Measurements from ENCODE around the gene DNAAF2.
"Not testable (repeated sequence)": the region's sequence is repeated elsewhere in the genome, so short reads cannot be mapped to it uniquely, and the experiment has no call there.

The DNAAF2 gene

DNA sequence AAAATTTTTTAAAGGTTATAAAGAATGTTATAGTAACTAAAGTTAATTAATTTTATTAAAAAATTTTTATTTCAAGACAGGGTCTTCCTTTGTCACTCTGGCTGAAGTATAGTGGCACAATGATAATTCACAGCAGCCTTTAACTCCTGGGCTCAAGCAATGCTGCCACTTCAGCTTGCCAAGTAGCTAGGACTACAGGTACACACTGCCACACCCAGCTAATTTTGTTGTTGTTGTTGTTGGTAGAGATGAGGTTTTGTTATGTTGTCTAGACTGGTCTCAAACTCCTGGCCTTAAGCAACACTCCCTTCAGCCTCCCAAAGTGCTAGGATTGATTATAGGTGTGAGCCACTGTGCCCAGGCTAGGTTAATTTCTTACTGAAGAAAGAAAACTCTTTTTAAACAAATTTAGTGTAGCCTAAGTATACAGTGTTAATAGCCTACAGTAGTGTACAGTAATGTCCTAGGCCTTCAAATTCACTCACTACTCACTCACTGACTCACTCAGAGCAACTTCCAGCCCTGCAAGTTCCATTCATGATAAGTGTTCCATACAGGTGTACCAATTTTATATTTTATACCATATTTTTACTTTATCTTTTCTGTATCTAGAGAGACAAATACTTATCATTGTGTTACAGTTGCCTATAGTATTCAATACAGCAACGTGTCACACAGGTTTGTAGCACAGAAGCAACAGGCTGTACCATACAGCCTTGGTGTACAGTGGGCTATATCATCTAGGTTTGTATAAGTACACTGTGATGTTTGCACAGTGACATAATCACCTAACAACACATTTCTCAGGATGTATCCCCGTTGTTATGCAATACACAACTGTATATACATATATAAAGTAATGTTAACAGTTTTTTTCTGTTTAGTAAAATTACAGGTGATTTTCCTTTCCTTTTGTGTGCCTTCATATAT, 24.7 kb upstream of the DNAAF2 start:
- TF ChIP-seq, protein P1, sequence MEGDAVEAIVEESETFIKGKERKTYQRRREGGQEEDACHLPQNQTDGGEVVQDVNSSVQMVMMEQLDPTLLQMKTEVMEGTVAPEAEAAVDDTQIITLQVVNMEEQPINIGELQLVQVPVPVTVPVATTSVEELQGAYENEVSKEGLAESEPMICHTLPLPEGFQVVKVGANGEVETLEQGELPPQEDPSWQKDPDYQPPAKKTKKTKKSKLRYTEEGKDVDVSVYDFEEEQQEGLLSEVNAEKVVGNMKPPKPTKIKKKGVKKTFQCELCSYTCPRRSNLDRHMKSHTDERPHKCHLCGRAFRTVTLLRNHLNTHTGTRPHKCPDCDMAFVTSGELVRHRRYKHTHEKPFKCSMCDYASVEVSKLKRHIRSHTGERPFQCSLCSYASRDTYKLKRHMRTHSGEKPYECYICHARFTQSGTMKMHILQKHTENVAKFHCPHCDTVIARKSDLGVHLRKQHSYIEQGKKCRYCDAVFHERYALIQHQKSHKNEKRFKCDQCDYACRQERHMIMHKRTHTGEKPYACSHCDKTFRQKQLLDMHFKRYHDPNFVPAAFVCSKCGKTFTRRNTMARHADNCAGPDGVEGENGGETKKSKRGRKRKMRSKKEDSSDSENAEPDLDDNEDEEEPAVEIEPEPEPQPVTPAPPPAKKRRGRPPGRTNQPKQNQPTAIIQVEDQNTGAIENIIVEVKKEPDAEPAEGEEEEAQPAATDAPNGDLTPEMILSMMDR (IDR thresholded peaks at IDR 0.05), result no peak
- no peak for DNase-seq
- intact Hi-C loops (cut with DNase I; ENCODE audit: low total_unique reads), result no loop called here

DNA sequence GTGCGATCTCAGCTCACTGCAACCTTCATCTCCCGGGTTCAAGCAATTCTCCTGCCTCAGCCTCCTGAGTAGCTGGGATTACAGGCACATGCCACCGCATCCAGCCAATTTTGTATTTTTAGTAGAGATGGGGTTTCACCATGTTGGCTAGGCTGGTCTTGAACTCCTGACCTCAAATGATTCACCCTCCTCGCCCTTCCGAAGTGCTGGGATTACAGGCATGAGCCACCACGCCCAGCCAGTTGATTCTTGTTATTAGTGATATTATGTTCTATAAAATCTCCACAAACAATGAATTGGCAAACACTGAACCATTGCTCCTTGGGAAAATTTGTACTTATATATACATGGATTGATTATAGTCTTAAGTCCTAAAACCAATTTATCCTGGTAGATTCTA, 22.5 kb upstream of the DNAAF2 start:
- DNase-seq; H3K9me3 ChIP-seq; H3K36me3 ChIP-seq; H3K27me3 ChIP-seq; H3K4me1 ChIP-seq; intact Hi-C loops (cut with DNase I; ENCODE audit: low total_unique reads); H3K27ac ChIP-seq; H3K4me3 ChIP-seq: not testable (repeated sequence)

More for the DNA sequence above, 24.7 kb upstream of the DNAAF2 start:
- Histone ChIP-seq H3K4me3 (no peak overlapping the region), H3K9me3 (no peaks in the 10 kb centered on the region), H3K4me1 (no peaks in the 10 kb centered on the region), H3K27me3 (no peaks in the 10 kb centered on the region), H3K27ac (no peak overlapping the region), H3K36me3 (no peaks in the 10 kb centered on the region)

DNA sequence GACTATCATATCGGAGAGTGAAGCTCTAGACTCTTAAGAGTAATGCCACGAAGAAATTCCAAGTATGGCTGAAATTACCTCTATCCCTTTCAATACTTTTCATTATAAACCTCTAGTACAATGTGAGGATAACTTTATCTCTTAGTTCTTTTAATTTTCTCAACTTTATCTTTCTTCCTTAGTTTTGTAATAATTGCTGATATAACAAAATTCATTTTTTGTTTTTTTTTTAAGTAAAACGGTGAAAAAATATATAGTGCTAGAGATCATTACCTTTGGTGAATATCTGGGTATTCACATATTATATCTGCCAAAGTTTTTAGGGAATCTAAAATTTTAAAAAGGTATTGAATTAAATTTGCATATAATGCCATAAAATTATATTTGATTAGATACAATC, 19.5 kb upstream of the DNAAF2 start:
- no peaks in the 10 kb centered on the region for H3K9me3 ChIP-seq
- no peaks in the 10 kb centered on the region for H3K27me3 ChIP-seq
- TF ChIP-seq, protein P1 (IDR thresholded peaks at IDR 0.05), result no peak
- intact Hi-C loops (cut with DNase I; ENCODE audit: low total_unique reads), result no loop called here
- H3K27ac ChIP-seq, result no peak overlapping the region
- H3K4me1 ChIP-seq, result no peaks in the 10 kb centered on the region
- no peak overlapping the region for H3K4me3 ChIP-seq
- DNase-seq, result no peak
- no peaks in the 10 kb centered on the region for H3K36me3 ChIP-seq

DNA sequence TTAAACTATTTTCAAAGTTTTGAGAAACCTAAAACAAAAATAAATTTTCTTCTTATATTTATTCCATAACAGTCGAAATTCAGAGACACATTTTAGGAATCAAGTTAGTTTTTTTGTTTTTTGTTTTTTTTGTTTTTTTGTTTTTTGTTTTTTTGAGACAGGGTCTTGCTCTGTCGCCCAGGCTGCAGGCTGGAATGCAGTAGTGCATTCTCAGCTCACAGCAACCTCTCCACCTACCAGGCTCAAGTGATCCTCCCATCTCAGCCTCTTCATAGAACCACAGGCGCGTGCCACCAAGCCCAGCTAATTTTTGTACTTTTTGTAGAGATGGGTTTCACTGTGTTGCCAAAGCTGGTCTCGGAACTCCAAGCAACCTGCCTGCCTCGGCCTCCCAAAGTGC, 18.5 kb upstream of the DNAAF2 start:
- no peaks in the 10 kb centered on the region for H3K36me3 ChIP-seq
- H3K4me3 ChIP-seq, result no peak overlapping the region
- intact Hi-C loops (cut with DNase I; ENCODE audit: low total_unique reads), result no loop called here
- H3K27ac ChIP-seq, result no peak overlapping the region
- DNase-seq, result no peak
- no peaks in the 10 kb centered on the region for H3K9me3 ChIP-seq
- TF ChIP-seq, protein P1 (IDR thresholded peaks at IDR 0.05), result no peak
- no peaks in the 10 kb centered on the region for H3K4me1 ChIP-seq
- no peaks in the 10 kb centered on the region for H3K27me3 ChIP-seq

DNA sequence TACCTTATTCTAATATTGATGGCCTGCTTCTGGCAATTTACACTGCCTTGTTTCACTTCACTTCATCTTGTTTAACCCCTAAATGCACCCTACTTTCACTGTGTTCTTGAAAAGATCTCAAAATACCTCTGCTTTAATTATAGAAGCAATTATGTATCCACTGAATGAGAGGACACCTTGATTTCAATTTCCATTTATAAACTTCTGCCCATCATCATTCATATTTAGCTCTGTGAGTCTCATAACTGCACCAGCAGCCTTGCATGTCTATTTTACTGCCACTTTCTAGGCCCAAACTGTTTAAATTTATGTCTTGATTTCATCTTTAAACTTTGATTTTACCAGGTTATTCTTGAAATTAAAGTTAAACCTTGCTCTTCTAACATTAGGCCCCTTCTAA, 7.1 kb upstream of the DNAAF2 start:
- intact Hi-C loops (cut with DNase I; ENCODE audit: low total_unique reads), result no loop called here
- Histone ChIP-seq H3K27me3 (no peaks in the 10 kb centered on the region), H3K36me3 (peaks cover 0 to 3% (median 0%) of the 10 kb centered on the region in 3 donors), H3K9me3 (no peaks in the 10 kb centered on the region), H3K4me3 (no peak overlapping the region), H3K27ac (no peak overlapping the region), H3K4me1 (peaks cover 0 to 31% (median 0%) of the 10 kb centered on the region in 4 donors)
- TF ChIP-seq, protein P1 (IDR thresholded peaks at IDR 0.05), result no peak
- no peak for DNase-seq

DNA sequence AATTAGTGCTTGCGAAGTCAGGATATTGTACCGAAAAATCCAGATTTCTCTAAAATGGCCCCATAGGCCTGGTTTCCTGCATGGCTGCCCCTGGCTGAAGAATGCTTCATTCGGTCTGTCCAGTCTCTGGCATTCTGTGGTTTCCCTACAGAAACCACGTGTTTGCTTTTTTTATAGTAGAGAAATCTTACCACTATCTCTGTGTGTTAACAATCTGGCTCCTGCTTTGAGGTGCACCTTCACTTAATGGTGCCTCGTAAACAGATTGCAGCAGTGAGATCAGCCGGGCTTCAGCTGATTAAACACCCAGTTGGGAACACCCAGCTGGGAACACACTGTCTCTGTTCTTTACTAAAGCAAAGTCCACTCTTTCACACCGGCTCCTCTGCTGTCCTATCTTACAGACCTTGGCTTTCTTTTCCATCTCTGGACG, 6.7 kb upstream of the DNAAF2 start:
- H3K36me3 ChIP-seq, result peaks cover 0 to 3% (median 0%) of the 10 kb centered on the region in 3 donors
- no peak overlapping the region for H3K27ac ChIP-seq
- TF ChIP-seq, protein P1 (IDR thresholded peaks at IDR 0.05), result no peak
- DNase-seq, result no peak
- H3K4me1 ChIP-seq, result peaks cover 0 to 35% (median under 1%) of the 10 kb centered on the region in 4 donors
- intact Hi-C loops (cut with DNase I; ENCODE audit: low total_unique reads), result no loop called here
- no peaks in the 10 kb centered on the region for H3K27me3 ChIP-seq
- no peaks in the 10 kb centered on the region for H3K9me3 ChIP-seq
- no peak overlapping the region for H3K4me3 ChIP-seq

Measured in tibial artery (tissue), 4 donors.